GM19025 (cell line): Measurements from ENCODE around the gene IGFLR1.

ENCODE experiments used
- ATAC-seq: cut with Tn5 transposase; IDR thresholded peaks from one replicate; pipeline ENCODE4 v1.9.1; 2021; ENCODE audit warnings: mild to moderate bottlenecking, low read depth, moderate library complexity; ENCODE audit not compliant: unreplicated experiment

IGFLR1 gene

DNA sequence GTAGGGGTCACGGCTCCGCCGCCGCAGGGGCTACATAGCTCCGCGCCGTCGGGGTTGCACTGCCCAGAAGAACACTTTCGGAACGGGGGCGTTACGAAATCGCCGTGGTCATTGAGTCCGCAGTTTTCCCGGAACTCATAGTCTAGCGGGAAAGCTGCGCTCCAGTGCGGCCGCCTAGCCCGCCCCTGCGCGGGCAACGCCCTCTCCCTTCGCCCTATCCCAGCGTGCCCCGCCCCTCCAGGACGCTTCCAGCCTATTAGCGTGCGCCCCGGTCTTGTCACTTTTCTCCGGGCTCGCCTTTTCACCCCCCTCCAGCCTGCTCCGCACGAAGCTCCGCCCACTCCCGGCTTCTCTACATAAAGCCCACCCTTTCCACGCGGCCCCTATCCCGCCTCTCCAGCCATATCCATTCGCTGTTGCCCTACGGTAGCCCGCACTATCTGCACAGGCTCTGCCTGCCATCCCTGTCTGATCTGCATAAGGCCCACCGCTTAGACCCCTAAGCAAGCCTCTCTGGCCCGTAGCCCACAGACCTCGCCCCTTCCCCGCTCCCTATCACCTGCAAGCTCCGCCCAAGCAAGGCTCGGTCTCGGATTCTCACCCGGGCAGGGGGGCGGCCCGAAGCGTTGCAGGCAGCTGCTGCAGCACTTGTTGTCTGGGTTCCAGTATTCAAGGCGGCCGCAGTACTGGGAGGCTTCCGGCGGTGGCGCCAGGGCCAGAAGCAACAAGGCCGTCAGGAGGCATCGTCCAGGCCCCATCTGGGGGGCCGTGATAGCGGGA lies 1.6 kb downstream of the IGFLR1 start:
- peak; percentile 63 for ATAC-seq

DNA sequence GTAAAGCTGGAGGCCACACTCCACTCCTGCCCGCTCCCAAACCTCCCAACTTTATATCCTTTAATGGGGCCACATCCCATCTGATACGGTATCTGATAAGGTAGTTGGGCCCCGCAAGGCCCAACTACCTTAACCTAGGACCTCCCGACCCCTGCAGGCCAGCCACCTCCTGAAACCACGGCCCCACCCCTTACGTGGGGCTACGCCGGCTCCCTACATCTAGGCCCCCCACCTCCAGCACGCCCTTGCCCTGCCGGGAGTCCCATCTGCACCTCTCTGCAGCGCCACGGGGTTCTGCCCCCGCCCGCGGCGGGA lies 2.2 kb downstream of the IGFLR1 start:
- ATAC-seq: peak; percentile 20

GRCh38 chr19:35739275-35740107 lies 2.8 kb downstream of the IGFLR1 start:
- ATAC-seq: no peak

- ATAC-seq: no peak
These were observed 3.4 kb downstream of the IGFLR1 start for GRCh38 chr19:35738887-35739229.

GRCh38 chr19:35738021-35738886 lies 4.0 kb downstream of the IGFLR1 start:
- ATAC-seq: no peak

GRCh38 chr19:35736913-35737886 lies 5.1 kb downstream of the IGFLR1 start:
- no peak for ATAC-seq

GRCh38 chr19:35734889-35735288 lies 7.4 kb downstream of the IGFLR1 start:
- no peak for ATAC-seq

GRCh38 chr19:35734273-35734672 lies 8.0 kb downstream of the IGFLR1 start:
- ATAC-seq: no peak

GRCh38 chr19:35733180-35734125 lies 8.8 kb downstream of the IGFLR1 start:
- ATAC-seq: no peak

DNA sequence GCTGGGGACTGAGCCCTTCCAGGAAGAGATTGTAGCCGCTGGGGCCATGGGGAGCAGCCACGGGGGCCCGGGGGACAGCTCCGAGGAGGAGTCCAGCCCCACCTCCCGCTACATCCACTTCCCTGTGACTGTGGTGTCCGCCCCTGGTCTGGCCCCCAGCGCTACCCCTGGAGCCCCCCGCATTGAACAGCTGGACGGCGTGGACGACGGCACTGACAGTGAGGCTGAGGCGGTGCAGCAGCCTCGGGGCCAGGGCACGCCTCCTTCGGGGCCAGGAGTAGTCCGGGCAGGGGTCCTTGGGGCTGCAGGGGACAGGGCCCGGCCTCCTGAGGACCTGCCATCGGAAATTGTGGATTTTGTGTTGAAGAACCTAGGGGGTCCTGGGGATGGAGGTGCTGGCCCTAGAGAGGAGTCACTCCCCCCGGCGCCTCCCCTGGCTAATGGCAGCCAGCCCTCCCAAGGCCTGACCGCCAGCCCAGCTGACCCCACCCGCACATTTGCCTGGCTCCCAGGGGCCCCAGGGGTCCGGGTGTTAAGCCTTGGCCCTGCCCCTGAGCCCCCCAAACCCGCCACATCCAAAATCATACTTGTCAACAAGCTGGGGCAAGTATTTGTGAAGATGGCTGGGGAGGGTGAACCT lies 9.6 kb downstream of the IGFLR1 start:
- ATAC-seq: no peak

GRCh38 chr19:35731779-35732405 lies 10.4 kb downstream of the IGFLR1 start:
- no peak for ATAC-seq

GRCh38 chr19:35731353-35731752 lies 10.9 kb downstream of the IGFLR1 start:
- ATAC-seq: no peak

DNA sequence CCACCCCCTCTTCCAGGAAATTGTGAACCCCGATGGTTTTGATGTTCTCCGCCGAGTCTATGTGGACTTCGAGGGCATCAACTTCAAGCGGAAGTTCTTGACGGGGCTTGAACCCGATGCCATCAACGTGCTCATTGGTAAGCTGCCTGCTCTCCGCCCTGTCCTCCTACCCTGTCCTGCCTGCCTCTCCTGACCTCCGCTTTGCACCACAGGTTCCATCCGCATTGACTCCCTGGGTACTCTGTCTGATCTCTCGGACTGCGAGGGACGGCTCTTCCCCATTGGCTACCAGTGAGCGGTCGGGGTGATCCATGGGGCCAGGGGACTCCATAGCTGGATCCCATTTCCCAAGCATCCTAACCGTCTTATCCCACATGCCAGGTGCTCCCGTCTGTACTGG lies 11.9 kb downstream of the IGFLR1 start:
- no peak for ATAC-seq

GRCh38 chr19:35729763-35730162 lies 12.5 kb downstream of the IGFLR1 start:
- ATAC-seq: no peak

- no peak for ATAC-seq
These were observed 13.2 kb downstream of the IGFLR1 start for GRCh38 chr19:35729021-35729420.

DNA sequence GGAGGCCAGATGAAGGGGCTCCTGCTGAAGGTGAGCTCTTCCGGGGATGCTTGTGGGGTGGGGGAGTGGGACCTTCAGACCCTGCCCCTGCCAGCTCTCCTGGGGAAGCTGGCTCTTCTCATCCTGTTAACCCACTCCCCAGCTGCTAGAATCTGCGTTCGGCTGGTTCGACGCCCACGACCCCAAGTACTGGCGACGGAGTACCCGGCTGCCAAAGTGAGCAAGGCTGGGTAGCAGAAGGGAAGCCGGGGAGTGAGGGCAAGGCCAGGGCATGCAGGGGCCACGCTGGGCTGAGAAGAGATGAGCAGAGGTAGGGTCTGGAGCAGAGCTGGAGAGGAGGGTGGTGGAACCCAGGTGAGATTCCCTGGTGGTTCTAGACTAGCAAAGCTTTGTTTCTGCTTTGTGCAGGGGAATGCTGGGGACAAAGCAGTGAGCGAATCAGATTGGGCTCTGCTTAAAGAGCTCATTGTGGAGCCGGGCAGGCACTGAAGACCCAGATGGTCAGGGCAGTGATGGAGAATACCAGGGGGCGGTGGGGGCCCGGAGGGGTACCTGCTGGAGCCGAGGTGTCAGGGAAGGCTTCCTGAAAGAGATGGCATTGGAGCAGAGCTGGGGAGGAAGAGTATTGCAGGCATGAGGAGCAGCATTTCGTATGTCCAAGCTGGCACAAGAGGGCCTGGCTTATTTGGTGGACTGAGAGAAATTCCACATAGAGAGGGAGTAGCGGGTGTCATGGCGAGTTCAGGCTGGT lies 14.1 kb downstream of the IGFLR1 start:
- no peak for ATAC-seq
